Measurements from ENCODE around the gene MARCHF3.

Gene MARCHF3

GRCh38 chr5:127061537-127061936 lies 31.2 kb upstream of the MARCHF3 start:
- no peak overlapping the region for H3K9ac ChIP-seq (ENCODE audit: low read length)
- H3K4me1 ChIP-seq (ENCODE audit: low read length) = no peaks in the 10 kb centered on the region
- H3K79me2 ChIP-seq (ENCODE audit: low read length) = no peaks in the 10 kb centered on the region
- no peaks in the 10 kb centered on the region for H3K27me3 ChIP-seq (replicated peaks; ENCODE audit: insufficient read depth, low read length)
- DNase-seq = no peak
- no peaks in the 10 kb centered on the region for H3K36me3 ChIP-seq (replicated peaks; ENCODE audit: insufficient read depth, low read length)
- H4K20me1 ChIP-seq (ENCODE audit: insufficient read depth, low read length) = no peaks in the 10 kb centered on the region
- H3K4me3 ChIP-seq (ENCODE audit: low read length) = no peak overlapping the region
- no peaks in the 10 kb centered on the region for H3K9me3 ChIP-seq (replicated peaks; ENCODE audit: insufficient read depth, low read length)
- H3K4me2 ChIP-seq (ENCODE audit: low read depth, low read length) = no peak overlapping the region
- H3K27ac ChIP-seq (ENCODE audit: low read length) = no peak overlapping the region
- TF ChIP-seq EZH2 (optimal IDR thresholded peaks at IDR 0.05; ENCODE audit: low read depth, low read length) (no peak), CTCF (IDR thresholded peaks at IDR 0.05; ENCODE audit: low read length) (no peak), EZH2phosphoT487 (IDR thresholded peaks at IDR 0.05; ENCODE audit: low read length) (no peak)
- no peaks in the 10 kb centered on the region for H3F3A ChIP-seq (ENCODE audit: insufficient read depth, low read length)
- no peaks in the 10 kb centered on the region for H3K9me2 ChIP-seq (replicated peaks; ENCODE audit: insufficient read depth, low read length)
- no peak overlapping the region for H2AFZ ChIP-seq (ENCODE audit: low read length)

- no peak for TF ChIP-seq CTCF (IDR thresholded peaks at IDR 0.05; ENCODE audit: low read length)
- no peak for TF ChIP-seq EZH2 (optimal IDR thresholded peaks at IDR 0.05; ENCODE audit: low read depth, low read length)
- no peak for TF ChIP-seq EZH2phosphoT487 (IDR thresholded peaks at IDR 0.05; ENCODE audit: low read length)
- H3K4me3 ChIP-seq (ENCODE audit: low read length) = no peak overlapping the region
- no peak overlapping the region for H3K4me2 ChIP-seq (ENCODE audit: low read depth, low read length)
- no peaks in the 10 kb centered on the region for H3K79me2 ChIP-seq (ENCODE audit: low read length)
- H3K9me3 ChIP-seq (replicated peaks; ENCODE audit: insufficient read depth, low read length) = no peaks in the 10 kb centered on the region
- H3K9ac ChIP-seq (ENCODE audit: low read length) = no peak overlapping the region
- no peak overlapping the region for H3K27ac ChIP-seq (ENCODE audit: low read length)
- H3F3A ChIP-seq (ENCODE audit: insufficient read depth, low read length) = no peaks in the 10 kb centered on the region
- no peaks in the 10 kb centered on the region for H3K27me3 ChIP-seq (replicated peaks; ENCODE audit: insufficient read depth, low read length)
- H2AFZ ChIP-seq (ENCODE audit: low read length) = no peak overlapping the region
- no peaks in the 10 kb centered on the region for H3K9me2 ChIP-seq (replicated peaks; ENCODE audit: insufficient read depth, low read length)
- no peaks in the 10 kb centered on the region for H3K4me1 ChIP-seq (ENCODE audit: low read length)
- no peak for DNase-seq
- no peaks in the 10 kb centered on the region for H4K20me1 ChIP-seq (ENCODE audit: insufficient read depth, low read length)
- H3K36me3 ChIP-seq (replicated peaks; ENCODE audit: insufficient read depth, low read length) = no peaks in the 10 kb centered on the region; the same call in 1 of the 2 replicates
These were observed 30.2 kb upstream of the MARCHF3 start for GRCh38 chr5:127060470-127060985.

GRCh38 chr5:127056896-127057295 lies 26.5 kb upstream of the MARCHF3 start:
- Histone ChIP-seq H2AFZ (ENCODE audit: low read length) (no peak overlapping the region), H3K9ac (ENCODE audit: low read length) (no peak overlapping the region), H3K4me2 (ENCODE audit: low read depth, low read length) (no peak overlapping the region), H3K4me1 (ENCODE audit: low read length) (no peaks in the 10 kb centered on the region), H3K36me3 (replicated peaks; ENCODE audit: insufficient read depth, low read length) (no peaks in the 10 kb centered on the region; the same call in 1 of the 2 replicates), H3F3A (ENCODE audit: insufficient read depth, low read length) (no peaks in the 10 kb centered on the region), H4K20me1 (ENCODE audit: insufficient read depth, low read length) (no peaks in the 10 kb centered on the region), H3K27ac (ENCODE audit: low read length) (no peak overlapping the region), H3K9me3 (replicated peaks; ENCODE audit: insufficient read depth, low read length) (no peaks in the 10 kb centered on the region), H3K4me3 (ENCODE audit: low read length) (no peak overlapping the region), H3K79me2 (ENCODE audit: low read length) (no peaks in the 10 kb centered on the region), H3K27me3 (replicated peaks; ENCODE audit: insufficient read depth, low read length) (no peaks in the 10 kb centered on the region), H3K9me2 (replicated peaks; ENCODE audit: insufficient read depth, low read length) (no peaks in the 10 kb centered on the region)
- DNase-seq = no peak
- TF ChIP-seq EZH2 (optimal IDR thresholded peaks at IDR 0.05; ENCODE audit: low read depth, low read length) = no peak
- no peak for TF ChIP-seq EZH2phosphoT487 (IDR thresholded peaks at IDR 0.05; ENCODE audit: low read length)
- no peak for TF ChIP-seq CTCF (IDR thresholded peaks at IDR 0.05; ENCODE audit: low read length)

Data from MM.1S (cell line).